Measurements from ENCODE around the gene AGMO.
"Not testable (repeated sequence)": the region's sequence is repeated elsewhere in the genome, so short reads cannot be mapped to it uniquely, and the experiment has no call there.

AGMO gene

GRCh38 chr7:15559416-15559928 lies 2.3 kb downstream of the AGMO start:
- FAIRE-seq = no peak

GRCh38 chr7:15558756-15559155 lies 3.1 kb downstream of the AGMO start:
- TF ChIP-seq TAF1 (IDR thresholded peaks at IDR 0.05; ENCODE audit: borderline replicate concordance, low read depth, low read length) (no peak), POLR2AphosphoS5 (IDR thresholded peaks at IDR 0.05; ENCODE audit: low read depth, low read length) (no peak), POLR2A (IDR thresholded peaks at IDR 0.05; ENCODE audit: low read depth, low read length) (no peak)
- FAIRE-seq = no peak
- no peak for DNase-seq (ENCODE audit: insufficient read length)

More at GRCh38 chr7:15559416-15559928, 2.3 kb downstream of the AGMO start:
- TF ChIP-seq POLR2A (IDR thresholded peaks at IDR 0.05; ENCODE audit: low read depth, low read length) = no peak
- no peak for TF ChIP-seq TAF1 (IDR thresholded peaks at IDR 0.05; ENCODE audit: borderline replicate concordance, low read depth, low read length)
- no peak for TF ChIP-seq POLR2AphosphoS5 (IDR thresholded peaks at IDR 0.05; ENCODE audit: low read depth, low read length)
- DNase-seq (ENCODE audit: insufficient read length) = no peak

- TF ChIP-seq TAF1 (IDR thresholded peaks at IDR 0.05; ENCODE audit: borderline replicate concordance, low read depth, low read length) (no peak), POLR2A (IDR thresholded peaks at IDR 0.05; ENCODE audit: low read depth, low read length) (no peak), POLR2AphosphoS5 (IDR thresholded peaks at IDR 0.05; ENCODE audit: low read depth, low read length) (no peak)
- FAIRE-seq (no peak), DNase-seq (ENCODE audit: insufficient read length) (no peak)
Measured at GRCh38 chr7:15557686-15558085, 4.1 kb downstream of the AGMO start.

- FAIRE-seq (no peak), DNase-seq (ENCODE audit: insufficient read length) (no peak)
- no peak for TF ChIP-seq POLR2AphosphoS5 (IDR thresholded peaks at IDR 0.05; ENCODE audit: low read depth, low read length)
- no peak for TF ChIP-seq TAF1 (IDR thresholded peaks at IDR 0.05; ENCODE audit: borderline replicate concordance, low read depth, low read length)
- TF ChIP-seq POLR2A (IDR thresholded peaks at IDR 0.05; ENCODE audit: low read depth, low read length) = no peak
Measured at GRCh38 chr7:15557186-15557585, 4.6 kb downstream of the AGMO start.

GRCh38 chr7:15556339-15557105 lies 5.3 kb downstream of the AGMO start:
- no peak for TF ChIP-seq POLR2A (IDR thresholded peaks at IDR 0.05; ENCODE audit: low read depth, low read length)
- TF ChIP-seq POLR2AphosphoS5 (IDR thresholded peaks at IDR 0.05; ENCODE audit: low read depth, low read length) = no peak
- TF ChIP-seq TAF1 (IDR thresholded peaks at IDR 0.05; ENCODE audit: borderline replicate concordance, low read depth, low read length) = no peak
- FAIRE-seq = no peak

GRCh38 chr7:15555381-15555859 lies 6.4 kb downstream of the AGMO start:
- DNase-seq (ENCODE audit: insufficient read length) (no peak), FAIRE-seq (no peak)

More at GRCh38 chr7:15556339-15557105, 5.3 kb downstream of the AGMO start:
- no peak for DNase-seq (ENCODE audit: insufficient read length)

GRCh38 chr7:15554744-15555143 lies 7.1 kb downstream of the AGMO start:
- FAIRE-seq = no peak

More at GRCh38 chr7:15555381-15555859, 6.4 kb downstream of the AGMO start:
- TF ChIP-seq POLR2AphosphoS5 (IDR thresholded peaks at IDR 0.05; ENCODE audit: low read depth, low read length) = no peak
- no peak for TF ChIP-seq POLR2A (IDR thresholded peaks at IDR 0.05; ENCODE audit: low read depth, low read length)
- TF ChIP-seq TAF1 (IDR thresholded peaks at IDR 0.05; ENCODE audit: borderline replicate concordance, low read depth, low read length) = no peak

GRCh38 chr7:15554081-15554480 lies 7.7 kb downstream of the AGMO start:
- TF ChIP-seq POLR2AphosphoS5 (IDR thresholded peaks at IDR 0.05; ENCODE audit: low read depth, low read length) = no peak
- TF ChIP-seq TAF1 (IDR thresholded peaks at IDR 0.05; ENCODE audit: borderline replicate concordance, low read depth, low read length) = no peak
- TF ChIP-seq POLR2A (IDR thresholded peaks at IDR 0.05; ENCODE audit: low read depth, low read length) = no peak
- DNase-seq (ENCODE audit: insufficient read length) = no peak
- no peak for FAIRE-seq

More at GRCh38 chr7:15554744-15555143, 7.1 kb downstream of the AGMO start:
- no peak for DNase-seq (ENCODE audit: insufficient read length)
- TF ChIP-seq POLR2AphosphoS5 (IDR thresholded peaks at IDR 0.05; ENCODE audit: low read depth, low read length) (no peak), POLR2A (IDR thresholded peaks at IDR 0.05; ENCODE audit: low read depth, low read length) (no peak), TAF1 (IDR thresholded peaks at IDR 0.05; ENCODE audit: borderline replicate concordance, low read depth, low read length) (no peak)

- FAIRE-seq; DNase-seq (ENCODE audit: insufficient read length): not testable (repeated sequence)
Measured at GRCh38 chr7:15547320-15547719, 14.5 kb downstream of the AGMO start.

- DNase-seq (ENCODE audit: insufficient read length) = no peak
- TF ChIP-seq POLR2A (IDR thresholded peaks at IDR 0.05; ENCODE audit: low read depth, low read length) (no peak), TAF1 (IDR thresholded peaks at IDR 0.05; ENCODE audit: borderline replicate concordance, low read depth, low read length) (no peak), POLR2AphosphoS5 (IDR thresholded peaks at IDR 0.05; ENCODE audit: low read depth, low read length) (no peak)
- FAIRE-seq = no peak
Measured at GRCh38 chr7:15546272-15546792, 15.5 kb downstream of the AGMO start.

- no peak for TF ChIP-seq TAF1 (IDR thresholded peaks at IDR 0.05; ENCODE audit: borderline replicate concordance, low read depth, low read length)
- no peak for TF ChIP-seq POLR2A (IDR thresholded peaks at IDR 0.05; ENCODE audit: low read depth, low read length)
- TF ChIP-seq POLR2AphosphoS5 (IDR thresholded peaks at IDR 0.05; ENCODE audit: low read depth, low read length) = no peak
- no peak for FAIRE-seq
- no peak for DNase-seq (ENCODE audit: insufficient read length)
Measured at GRCh38 chr7:15544050-15544449, 17.8 kb downstream of the AGMO start.

GRCh38 chr7:15543256-15543655 lies 18.6 kb downstream of the AGMO start:
- TF ChIP-seq POLR2AphosphoS5 (IDR thresholded peaks at IDR 0.05; ENCODE audit: low read depth, low read length) = no peak
- no peak for TF ChIP-seq POLR2A (IDR thresholded peaks at IDR 0.05; ENCODE audit: low read depth, low read length)
- TF ChIP-seq TAF1 (IDR thresholded peaks at IDR 0.05; ENCODE audit: borderline replicate concordance, low read depth, low read length) = no peak
- FAIRE-seq (no peak), DNase-seq (ENCODE audit: insufficient read length) (no peak)
